Thyroid gland (tissue), 4 donors: Measurements from ENCODE around the gene GRAPL.
"Not testable (repeated sequence)": the region's sequence is repeated elsewhere in the genome, so short reads cannot be mapped to it uniquely, and the experiment has no call there.

ENCODE experiments used
- POLR2A ChIP-seq, 2 donors: fragments of 450-650 bp; IDR thresholded peaks; one replicate each; pipeline ENCODE4 v1.6.1; 2017; ENCODE audit warnings: antibody characterized with exemption in 2 of 2, mild to moderate bottlenecking in 2 of 2, moderate library complexity in 1 of 2
- TF ChIP-seq, protein P1 (sequence below), 6 experiments: fragments of 200-600 bp in 3 of 6; fragments of 450-650 bp in 3 of 6; sonication (generic) in 3 of 6; IDR thresholded peaks; one replicate each; pipeline ENCODE4 v1.5.1; 2016 to 2019; ENCODE audit warnings: antibody characterized with exemption in 6 of 6, mild to moderate bottlenecking in 2 of 6, inconsistent platforms in 1 of 6, moderate library complexity in 1 of 6

GRCh38 chr17:19092737-19093683 is 34.4 kb upstream of the GRAPL start:
- TF ChIP-seq, protein P1, sequence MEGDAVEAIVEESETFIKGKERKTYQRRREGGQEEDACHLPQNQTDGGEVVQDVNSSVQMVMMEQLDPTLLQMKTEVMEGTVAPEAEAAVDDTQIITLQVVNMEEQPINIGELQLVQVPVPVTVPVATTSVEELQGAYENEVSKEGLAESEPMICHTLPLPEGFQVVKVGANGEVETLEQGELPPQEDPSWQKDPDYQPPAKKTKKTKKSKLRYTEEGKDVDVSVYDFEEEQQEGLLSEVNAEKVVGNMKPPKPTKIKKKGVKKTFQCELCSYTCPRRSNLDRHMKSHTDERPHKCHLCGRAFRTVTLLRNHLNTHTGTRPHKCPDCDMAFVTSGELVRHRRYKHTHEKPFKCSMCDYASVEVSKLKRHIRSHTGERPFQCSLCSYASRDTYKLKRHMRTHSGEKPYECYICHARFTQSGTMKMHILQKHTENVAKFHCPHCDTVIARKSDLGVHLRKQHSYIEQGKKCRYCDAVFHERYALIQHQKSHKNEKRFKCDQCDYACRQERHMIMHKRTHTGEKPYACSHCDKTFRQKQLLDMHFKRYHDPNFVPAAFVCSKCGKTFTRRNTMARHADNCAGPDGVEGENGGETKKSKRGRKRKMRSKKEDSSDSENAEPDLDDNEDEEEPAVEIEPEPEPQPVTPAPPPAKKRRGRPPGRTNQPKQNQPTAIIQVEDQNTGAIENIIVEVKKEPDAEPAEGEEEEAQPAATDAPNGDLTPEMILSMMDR (IDR thresholded peaks at IDR 0.05), result not testable (repeated sequence)
- TF ChIP-seq POLR2A (IDR thresholded peaks at IDR 0.05), result not testable (repeated sequence)
